CD14-positive monocyte (primary cell): Measurements from ENCODE around the gene ANAPC4. TPM values are rescaled to one million over a fixed set of nuclear protein-coding genes. Genes with fewer than 3 reads are reported as not detected.

Source experiments
- DNase-seq, 3 donors: peaks; one replicate each; pipeline ENCODE4 v3.0.0-alpha.2; 2011 to 2022
- H2AFZ ChIP-seq: 2 replicates; pipeline ENCODE4 v1.6.0; 2012; ENCODE audit warnings: mild to moderate bottlenecking, low read depth, low read length, inconsistent platforms; ENCODE audit not compliant: insufficient read depth, poor library complexity, severe bottlenecking
- H3K27ac ChIP-seq, 2 donors: 1 replicate in 1 of 2; 2 replicates in 1 of 2; pipeline ENCODE4 v1.5.1; 2012 to 2013; ENCODE audit warnings: low read length in 2 of 2, control low read depth in 1 of 2, inconsistent platforms in 1 of 2, low read depth in 1 of 2, mild to moderate bottlenecking in 1 of 2
- H3K27me3 ChIP-seq, 2 donors: one replicate each; pipeline versions ENCODE4 v1.6.0 to v1.6.1; 2011 to 2013; ENCODE audit warnings: low read length in 2 of 2; ENCODE audit not compliant: control insufficient read depth in 2 of 2, insufficient read depth in 2 of 2
- H3K36me3 ChIP-seq, 2 donors: replicated peaks in 1 of 2; 1 replicate in 1 of 2; 2 replicates in 1 of 2; pipeline versions ENCODE4 v1.5.1 to v1.6.1; 2012 to 2013; ENCODE audit warnings: low read length in 2 of 2, control low read depth in 1 of 2, inconsistent platforms in 1 of 2, mild to moderate bottlenecking in 1 of 2; ENCODE audit not compliant: insufficient read depth in 2 of 2, control insufficient read depth in 1 of 2
- H3K4me1 ChIP-seq, 2 donors: 1 replicate in 1 of 2; 2 replicates in 1 of 2; pipeline versions ENCODE4 v1.5.1 to v1.6.1; 2012 to 2013; ENCODE audit warnings: low read length in 2 of 2, control low read depth in 1 of 2, inconsistent platforms in 1 of 2, mild to moderate bottlenecking in 1 of 2, moderate library complexity in 1 of 2; ENCODE audit not compliant: insufficient read depth in 2 of 2, control insufficient read depth in 1 of 2
- H3K4me2 ChIP-seq: replicated peaks from 2 replicates; pipeline ENCODE3; 2012; ENCODE audit warnings: low read length, moderate library complexity, mild to moderate bottlenecking; ENCODE audit not compliant: poor library complexity, severe bottlenecking; ENCODE audit errors: extremely low read depth
- H3K4me3 ChIP-seq, 3 experiments: fragments of 200-600 bp in 1 of 3; sonication (generic) in 1 of 3; replicated peaks in 1 of 3; 1 replicate in 2 of 3; 2 replicates in 1 of 3; pipeline ENCODE4 v1.5.1; 2011 to 2013; ENCODE audit warnings: low read length in 3 of 3, mild to moderate bottlenecking in 3 of 3, control low read depth in 2 of 3, low read depth in 2 of 3, inconsistent platforms in 1 of 3, moderate library complexity in 1 of 3
- H3K79me2 ChIP-seq: 2 replicates; pipeline ENCODE4 v1.6.0; 2012; ENCODE audit warnings: mild to moderate bottlenecking, control low read depth, inconsistent platforms, low read length, moderate library complexity; ENCODE audit not compliant: insufficient read depth
- H3K9ac ChIP-seq: 2 replicates; pipeline ENCODE4 v1.6.0; 2017; ENCODE audit warnings: low read length, mild to moderate bottlenecking; ENCODE audit not compliant: insufficient read depth, poor library complexity, severe bottlenecking
- H3K9me3 ChIP-seq, 2 donors: replicated peaks in 1 of 2; 1 replicate in 1 of 2; 2 replicates in 1 of 2; pipeline versions ENCODE4 v1.5.1 to v1.6.1; 2012 to 2013; ENCODE audit warnings: low read length in 2 of 2, control low read depth in 1 of 2; ENCODE audit not compliant: control insufficient read depth in 1 of 2, insufficient read depth in 1 of 2
- H4K20me1 ChIP-seq: 2 replicates; pipeline ENCODE4 v1.6.0; 2012; ENCODE audit warnings: mild to moderate bottlenecking, low read length, control low read depth, moderate library complexity; ENCODE audit not compliant: insufficient read depth
- H3K27ac Mint-ChIP-seq, 7 donors: one replicate each; pipeline ENCODE4 v1.8.0; 2020; ENCODE audit warnings: mild to moderate bottlenecking in 7 of 7, mixed read lengths in 7 of 7, moderate library complexity in 6 of 7, inconsistent platforms in 2 of 7
- H3K27me3 Mint-ChIP-seq, 3 donors: one replicate each; pipeline ENCODE4 v1.8.0; 2021 to 2022; ENCODE audit warnings: low read depth in 3 of 3, mild to moderate bottlenecking in 3 of 3, mixed read lengths in 3 of 3, moderate library complexity in 3 of 3, inconsistent platforms in 1 of 3
- H3K36me3 Mint-ChIP-seq, 2 donors: one replicate each; pipeline ENCODE4 v1.8.0; 2020; ENCODE audit warnings: mixed read lengths in 2 of 2, inconsistent platforms in 1 of 2, mild to moderate bottlenecking in 1 of 2
- H3K4me1 Mint-ChIP-seq: one replicate; pipeline ENCODE4 v1.8.0; 2020; ENCODE audit warnings: mild to moderate bottlenecking, mixed read lengths
- H3K4me3 Mint-ChIP-seq, 2 donors: one replicate each; pipeline ENCODE4 v1.8.0; 2020; ENCODE audit warnings: mild to moderate bottlenecking in 2 of 2, mixed read lengths in 2 of 2, moderate library complexity in 1 of 2
- H3K9me3 Mint-ChIP-seq, 7 donors: one replicate each; pipeline ENCODE4 v1.8.0; 2020 to 2022; ENCODE audit warnings: mixed read lengths in 7 of 7, mild to moderate bottlenecking in 6 of 7, moderate library complexity in 6 of 7, inconsistent platforms in 2 of 7
- CTCF ChIP-seq: fragments of 200-600 bp; IDR thresholded peaks from one replicate; pipeline ENCODE4 v1.8.0; 2022; ENCODE audit warnings: antibody characterized with exemption, mild to moderate bottlenecking
- WGBS: methylation state at CpG from one replicate; pipeline ENCODE4 v1.1.5; 2013; ENCODE audit warnings: missing lambda C conversion rate; ENCODE audit not compliant: insufficient coverage; 5-methylcytosine and 5-hydroxymethylcytosine counted together
- intact Hi-C, 2 donors: fragments of 100-400 bp; cut with micrococcal nuclease; formaldehyde crosslinking; loops; one replicate each; pipeline versions ENCODE4 v1.15.0 to v1.15.1; 2023
- polyA plus RNA-seq, 3 donors: library from polyadenylated mRNA; depleted of rRNA in 1 of 3; unstranded in 2 of 3; stranded (reverse) in 1 of 3; fragments of 300-500 nt in 2 of 3; fragments of >200 nt in 1 of 3; fragmentation: Illumina TruSeq in 2 of 3; gene quantifications; 1 replicate in 2 of 3; 2 replicates in 1 of 3; pipeline ENCODE4 v1.2.3, GENCODE V29; 2012 to 2021

ANAPC4 gene
- polyA plus RNA-seq, 3 donors: 12.7 to 22.9 (median 15.1) TPM

GRCh38 chr4:25351777-25352416 lies 25.2 kb upstream of the ANAPC4 start:
- TF ChIP-seq CTCF: no peak
- Histone ChIP-seq H3K27me3 (no peaks in the 10 kb centered on the region), H3K36me3 (peaks cover 0 to 21% of the 10 kb centered on the region in 2 donors), H3K9me3 (no peaks in the 10 kb centered on the region), H2AFZ (no peak overlapping the region), H4K20me1 (no peaks in the 10 kb centered on the region), H3K4me1 (no peaks in the 10 kb centered on the region), H3K79me2 (no peaks in the 10 kb centered on the region), H3K27ac (no peak overlapping the region), H3K9ac (no peak overlapping the region), H3K4me2 (no peak overlapping the region), H3K4me3 (no peak overlapping the region)
- Mint-ChIP-seq H3K36me3 (peaks cover 17 to 21% of the 10 kb centered on the region in 2 donors), H3K4me3 (no peak overlapping the region), H3K27me3 (no peaks in the 10 kb centered on the region), H3K27ac (no peak overlapping the region), H3K4me1 (peaks cover under 1% of the 10 kb centered on the region), H3K9me3 (no peaks in the 10 kb centered on the region)
- intact Hi-C loops: no loop called here
- 100% methylated on average over 1 of the region's 4 CpGs for WGBS
- no peak for DNase-seq

- DNase-seq: no peak
- no peaks in the 10 kb centered on the region for H3K4me1 Mint-ChIP-seq
- Histone ChIP-seq H3K4me2 (no peak overlapping the region), H2AFZ (no peak overlapping the region), H3K9me3 (no peaks in the 10 kb centered on the region), H3K9ac (no peak overlapping the region), H3K79me2 (no peaks in the 10 kb centered on the region), H3K27ac (no peak overlapping the region), H3K27me3 (no peaks in the 10 kb centered on the region), H4K20me1 (no peaks in the 10 kb centered on the region), H3K4me3 (no peak overlapping the region), H3K36me3 (peaks cover 0 to 11% of the 10 kb centered on the region in 2 donors), H3K4me1 (no peaks in the 10 kb centered on the region)
- peaks cover 13 to 17% of the 10 kb centered on the region in 2 donors for H3K36me3 Mint-ChIP-seq
- H3K27ac Mint-ChIP-seq: no peak overlapping the region
- H3K9me3 Mint-ChIP-seq: no peaks in the 10 kb centered on the region
- no peak overlapping the region for H3K4me3 Mint-ChIP-seq
- TF ChIP-seq CTCF: no peak
- WGBS: no CpG with 5 or more reads among the region's 2 CpGs
- intact Hi-C loops: no loop called here
- no peaks in the 10 kb centered on the region for H3K27me3 Mint-ChIP-seq
These were observed 21.0 kb upstream of the ANAPC4 start for GRCh38 chr4:25356068-25356467.
